NT2/D1 (cell line): ENCODE results near the gene FAM118A.

Experiments
- SUZ12 ChIP-seq: IDR thresholded peaks from 2 replicates; pipeline ENCODE4 v1.6.1; 2011; ENCODE audit not compliant: insufficient read length, insufficient read depth; ENCODE audit errors: extremely low read depth
- YY1 ChIP-seq: IDR thresholded peaks from 2 replicates; pipeline ENCODE4 v1.6.1; 2011; ENCODE audit not compliant: insufficient read length, insufficient read depth
- ZNF274 ChIP-seq: IDR thresholded peaks from 2 replicates; pipeline ENCODE4 v1.6.1; 2011; ENCODE audit warnings: mild to moderate bottlenecking, low read depth, low read length

DNA sequence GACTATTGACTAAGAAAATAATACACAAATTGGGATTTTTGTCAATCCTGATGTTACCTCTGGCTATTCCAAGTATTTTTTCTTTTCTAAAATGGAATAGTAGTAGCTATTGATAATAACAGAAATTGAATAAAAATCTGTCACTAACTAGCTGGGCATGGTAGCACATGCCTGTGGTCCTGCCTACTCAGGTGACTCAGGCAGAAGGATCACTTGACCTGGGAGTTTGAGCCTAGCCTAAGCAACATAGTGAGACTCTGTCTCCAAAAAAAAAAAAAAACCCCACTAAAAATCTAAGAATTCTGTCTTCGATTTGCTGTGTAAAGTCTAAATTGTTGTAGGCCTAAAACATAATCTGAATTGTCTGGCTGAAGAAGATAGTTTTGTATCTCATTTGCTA, 42.2 kb downstream of the FAM118A start:
- TF ChIP-seq ZNF274 (no peak), SUZ12 (no peak), YY1 (no peak)
